Neutrophil (primary cell): ENCODE data around the gene TRABD2B.

Source experiments
- H3K27ac ChIP-seq: fragments of 200-600 bp; sonication (generic); 2 replicates; pipeline ENCODE4 v1.5.1; 2016; ENCODE audit warnings: mild to moderate bottlenecking, moderate library complexity
- H3K27me3 ChIP-seq: fragments of 200-600 bp; sonication (generic); 2 replicates; pipeline ENCODE4 v1.6.0; 2016; ENCODE audit warnings: mild to moderate bottlenecking
- H3K36me3 ChIP-seq: fragments of 200-600 bp; sonication (generic); 2 replicates; pipeline ENCODE4 v1.5.1; 2017
- H3K4me1 ChIP-seq, 2 experiments: fragments of 200-600 bp in 1 of 2; sonication (generic) in 1 of 2; 1 replicate in 1 of 2; 2 replicates in 1 of 2; pipeline versions ENCODE4 v1.5.1 to v1.6.1; 2013 to 2016; ENCODE audit warnings: low read depth in 1 of 2, low read length in 1 of 2, mild to moderate bottlenecking in 1 of 2, moderate library complexity in 1 of 2; ENCODE audit not compliant: control insufficient read depth in 1 of 2, insufficient read depth in 1 of 2
- H3K4me3 ChIP-seq, 2 experiments: fragments of 200-600 bp in 1 of 2; sonication (generic) in 1 of 2; 1 replicate in 1 of 2; 2 replicates in 1 of 2; pipeline ENCODE4 v1.5.1; 2013 to 2016; ENCODE audit warnings: low read depth in 1 of 2, low read length in 1 of 2, mild to moderate bottlenecking in 1 of 2, moderate library complexity in 1 of 2
- H3K9me3 ChIP-seq: fragments of 200-600 bp; sonication (generic); 2 replicates; pipeline ENCODE4 v1.5.1; 2016
- CTCF ChIP-seq: fragments of 200-600 bp; sonication (generic); IDR thresholded peaks from 2 replicates; pipeline ENCODE4 v1.5.1; 2016; ENCODE audit warnings: antibody characterized with exemption

TRABD2B gene

GRCh38 chr1:47911892-47912291 lies 85.3 kb downstream of the TRABD2B start:
- no peak overlapping the region for H3K27ac ChIP-seq
- H3K4me3 ChIP-seq: no peak overlapping the region
- H3K4me1 ChIP-seq: no peaks in the 10 kb centered on the region
- no peaks in the 10 kb centered on the region for H3K9me3 ChIP-seq
- no peak for TF ChIP-seq CTCF
- H3K27me3 ChIP-seq: peaks cover 2% of the 10 kb centered on the region
- H3K36me3 ChIP-seq: no peaks in the 10 kb centered on the region

GRCh38 chr1:47911424-47911823 lies 85.8 kb downstream of the TRABD2B start:
- TF ChIP-seq CTCF: no peak
- peaks cover 7% of the 10 kb centered on the region for H3K27me3 ChIP-seq
- H3K4me1 ChIP-seq: no peaks in the 10 kb centered on the region
- no peaks in the 10 kb centered on the region for H3K36me3 ChIP-seq
- H3K4me3 ChIP-seq: no peak overlapping the region
- H3K9me3 ChIP-seq: no peaks in the 10 kb centered on the region
- H3K27ac ChIP-seq: no peak overlapping the region

- H3K4me1 ChIP-seq: no peaks in the 10 kb centered on the region
- H3K4me3 ChIP-seq: no peak overlapping the region
- H3K27me3 ChIP-seq: peaks cover 26% of the 10 kb centered on the region
- TF ChIP-seq CTCF: no peak
- no peaks in the 10 kb centered on the region for H3K36me3 ChIP-seq
- no peak overlapping the region for H3K27ac ChIP-seq
- no peaks in the 10 kb centered on the region for H3K9me3 ChIP-seq
These were observed 88.9 kb downstream of the TRABD2B start for GRCh38 chr1:47908258-47908657.

GRCh38 chr1:47907177-47907528 lies 90.0 kb downstream of the TRABD2B start:
- no peak for TF ChIP-seq CTCF
- H3K27me3 ChIP-seq: peaks cover 26% of the 10 kb centered on the region
- H3K27ac ChIP-seq: no peak overlapping the region
- no peaks in the 10 kb centered on the region for H3K4me1 ChIP-seq
- H3K36me3 ChIP-seq: no peaks in the 10 kb centered on the region
- H3K4me3 ChIP-seq: no peak overlapping the region
- no peaks in the 10 kb centered on the region for H3K9me3 ChIP-seq

- H3K4me1 ChIP-seq: no peaks in the 10 kb centered on the region
These were observed 90.5 kb downstream of the TRABD2B start for GRCh38 chr1:47906527-47907176.

More at GRCh38 chr1:47906527-47907176, 90.5 kb downstream of the TRABD2B start:
- no peak for TF ChIP-seq CTCF
- peaks cover 26% of the 10 kb centered on the region for H3K27me3 ChIP-seq
- no peak overlapping the region for H3K27ac ChIP-seq
- H3K4me3 ChIP-seq: no peak overlapping the region
- no peaks in the 10 kb centered on the region for H3K9me3 ChIP-seq
- no peaks in the 10 kb centered on the region for H3K36me3 ChIP-seq
